Ishikawa (cell line): ENCODE measurements around the gene AKNA.

ENCODE experiments used
- CEBPB ChIP-seq: IDR thresholded peaks from 2 replicates; pipeline ENCODE4 v1.6.1; 2012
- CREB1 ChIP-seq: IDR thresholded peaks from 2 replicates; pipeline ENCODE4 v1.6.1; 2012; ENCODE audit warnings: low read depth
- EGR1 ChIP-seq: IDR thresholded peaks from 2 replicates; pipeline ENCODE4 v1.6.1; 2012
- EP300 ChIP-seq: IDR thresholded peaks from 2 replicates; pipeline ENCODE4 v1.6.1; 2012; ENCODE audit warnings: borderline replicate concordance
- FOXM1 ChIP-seq: IDR thresholded peaks from 2 replicates; pipeline ENCODE4 v1.6.1; 2012; ENCODE audit warnings: low read depth, borderline replicate concordance
- NFIC ChIP-seq: IDR thresholded peaks from 2 replicates; pipeline ENCODE4 v1.6.1; 2012
- RAD21 ChIP-seq: IDR thresholded peaks from 2 replicates; pipeline ENCODE4 v1.6.1; 2012; ENCODE audit warnings: low read depth
- TAF1 ChIP-seq: IDR thresholded peaks from 2 replicates; pipeline ENCODE4 v1.6.1; 2012; ENCODE audit warnings: low read depth, mild to moderate bottlenecking
- TCF12 ChIP-seq: IDR thresholded peaks from 2 replicates; pipeline ENCODE4 v1.6.1; 2012; ENCODE audit warnings: low read depth
- TEAD4 ChIP-seq: IDR thresholded peaks from 2 replicates; pipeline ENCODE4 v1.6.1; 2012
- YY1 ChIP-seq: IDR thresholded peaks from 2 replicates; pipeline ENCODE4 v1.6.1; 2012; ENCODE audit warnings: low read depth
- ZBTB7A ChIP-seq: IDR thresholded peaks from 2 replicates; pipeline ENCODE4 v1.6.1; 2012; ENCODE audit warnings: low read depth
- TF ChIP-seq, protein P1 (sequence below): IDR thresholded peaks from 2 replicates; pipeline ENCODE4 v1.6.1; 2012; ENCODE audit warnings: low read depth, mild to moderate bottlenecking
- TF ChIP-seq, protein P2 (sequence below): IDR thresholded peaks from 2 replicates; pipeline ENCODE4 v1.6.1; 2012
- TF ChIP-seq, protein P3 (sequence below): IDR thresholded peaks from 2 replicates; pipeline ENCODE4 v1.6.1; 2012

AKNA gene

DNA sequence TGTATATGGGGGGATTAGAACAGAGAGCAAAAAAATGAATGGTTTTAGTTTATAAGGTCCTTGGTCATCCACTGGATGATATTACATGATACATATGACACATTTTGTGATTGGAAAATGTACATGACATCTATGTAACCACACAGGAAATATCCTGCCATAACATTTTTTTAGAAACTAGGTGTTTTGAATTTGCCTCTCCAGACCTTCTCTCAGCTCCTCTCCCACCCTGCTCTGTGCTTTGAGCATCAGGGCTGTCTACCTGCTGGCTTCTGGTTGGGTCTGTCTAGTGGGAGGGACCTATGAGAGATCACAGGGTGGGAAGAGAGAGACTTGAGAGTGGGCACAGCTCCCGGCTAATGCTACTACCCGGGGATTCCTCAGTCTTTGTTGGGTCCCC lies 24.4 kb downstream of the AKNA start:
- no peak for TF ChIP-seq NFIC
- no peak for TF ChIP-seq TAF1
- TF ChIP-seq EGR1 = no peak
- TF ChIP-seq, protein P1, sequence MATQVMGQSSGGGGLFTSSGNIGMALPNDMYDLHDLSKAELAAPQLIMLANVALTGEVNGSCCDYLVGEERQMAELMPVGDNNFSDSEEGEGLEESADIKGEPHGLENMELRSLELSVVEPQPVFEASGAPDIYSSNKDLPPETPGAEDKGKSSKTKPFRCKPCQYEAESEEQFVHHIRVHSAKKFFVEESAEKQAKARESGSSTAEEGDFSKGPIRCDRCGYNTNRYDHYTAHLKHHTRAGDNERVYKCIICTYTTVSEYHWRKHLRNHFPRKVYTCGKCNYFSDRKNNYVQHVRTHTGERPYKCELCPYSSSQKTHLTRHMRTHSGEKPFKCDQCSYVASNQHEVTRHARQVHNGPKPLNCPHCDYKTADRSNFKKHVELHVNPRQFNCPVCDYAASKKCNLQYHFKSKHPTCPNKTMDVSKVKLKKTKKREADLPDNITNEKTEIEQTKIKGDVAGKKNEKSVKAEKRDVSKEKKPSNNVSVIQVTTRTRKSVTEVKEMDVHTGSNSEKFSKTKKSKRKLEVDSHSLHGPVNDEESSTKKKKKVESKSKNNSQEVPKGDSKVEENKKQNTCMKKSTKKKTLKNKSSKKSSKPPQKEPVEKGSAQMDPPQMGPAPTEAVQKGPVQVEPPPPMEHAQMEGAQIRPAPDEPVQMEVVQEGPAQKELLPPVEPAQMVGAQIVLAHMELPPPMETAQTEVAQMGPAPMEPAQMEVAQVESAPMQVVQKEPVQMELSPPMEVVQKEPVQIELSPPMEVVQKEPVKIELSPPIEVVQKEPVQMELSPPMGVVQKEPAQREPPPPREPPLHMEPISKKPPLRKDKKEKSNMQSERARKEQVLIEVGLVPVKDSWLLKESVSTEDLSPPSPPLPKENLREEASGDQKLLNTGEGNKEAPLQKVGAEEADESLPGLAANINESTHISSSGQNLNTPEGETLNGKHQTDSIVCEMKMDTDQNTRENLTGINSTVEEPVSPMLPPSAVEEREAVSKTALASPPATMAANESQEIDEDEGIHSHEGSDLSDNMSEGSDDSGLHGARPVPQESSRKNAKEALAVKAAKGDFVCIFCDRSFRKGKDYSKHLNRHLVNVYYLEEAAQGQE = no peak
- TF ChIP-seq ZBTB7A = no peak
- no peak for TF ChIP-seq CEBPB
- no peak for TF ChIP-seq EP300
- TF ChIP-seq, protein P2, sequence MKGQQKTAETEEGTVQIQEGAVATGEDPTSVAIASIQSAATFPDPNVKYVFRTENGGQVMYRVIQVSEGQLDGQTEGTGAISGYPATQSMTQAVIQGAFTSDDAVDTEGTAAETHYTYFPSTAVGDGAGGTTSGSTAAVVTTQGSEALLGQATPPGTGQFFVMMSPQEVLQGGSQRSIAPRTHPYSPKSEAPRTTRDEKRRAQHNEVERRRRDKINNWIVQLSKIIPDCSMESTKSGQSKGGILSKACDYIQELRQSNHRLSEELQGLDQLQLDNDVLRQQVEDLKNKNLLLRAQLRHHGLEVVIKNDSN = no peak
- TF ChIP-seq, protein P3, sequence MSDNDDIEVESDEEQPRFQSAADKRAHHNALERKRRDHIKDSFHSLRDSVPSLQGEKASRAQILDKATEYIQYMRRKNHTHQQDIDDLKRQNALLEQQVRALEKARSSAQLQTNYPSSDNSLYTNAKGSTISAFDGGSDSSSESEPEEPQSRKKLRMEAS = no peak
- TF ChIP-seq TEAD4 = no peak
- TF ChIP-seq YY1 = no peak
- TF ChIP-seq FOXM1 = no peak
- no peak for TF ChIP-seq CREB1
- no peak for TF ChIP-seq RAD21
- no peak for TF ChIP-seq TCF12

DNA sequence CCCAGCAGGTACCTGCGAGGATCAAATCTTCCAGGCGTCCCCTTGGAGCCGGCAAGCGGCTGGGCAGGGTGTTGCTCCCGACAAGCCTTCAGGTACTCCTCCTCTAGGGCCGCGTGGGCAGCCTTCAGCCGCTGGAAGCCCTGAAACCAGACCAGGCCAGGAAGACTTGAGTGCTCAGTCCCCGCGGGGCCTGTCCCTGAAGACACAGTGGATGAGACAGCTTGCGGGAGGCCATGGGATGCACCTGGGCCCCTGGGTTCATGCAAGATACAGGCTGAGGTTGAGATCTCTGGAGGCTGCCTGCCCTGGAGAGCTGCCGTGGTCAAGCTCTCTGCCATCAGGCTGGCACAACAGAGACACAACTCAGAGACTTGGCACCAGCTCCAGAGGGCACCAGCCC lies 25.4 kb downstream of the AKNA start:
- TF ChIP-seq, protein P3 = no peak
- TF ChIP-seq TAF1 (no peak), RAD21 (no peak), TCF12 (no peak), TEAD4 (no peak), EP300 (no peak), EGR1 (no peak), CREB1 (no peak), NFIC (no peak), FOXM1 (no peak), CEBPB (no peak), YY1 (no peak), ZBTB7A (no peak)
- TF ChIP-seq, protein P1 = no peak
- TF ChIP-seq, protein P2 = no peak

DNA sequence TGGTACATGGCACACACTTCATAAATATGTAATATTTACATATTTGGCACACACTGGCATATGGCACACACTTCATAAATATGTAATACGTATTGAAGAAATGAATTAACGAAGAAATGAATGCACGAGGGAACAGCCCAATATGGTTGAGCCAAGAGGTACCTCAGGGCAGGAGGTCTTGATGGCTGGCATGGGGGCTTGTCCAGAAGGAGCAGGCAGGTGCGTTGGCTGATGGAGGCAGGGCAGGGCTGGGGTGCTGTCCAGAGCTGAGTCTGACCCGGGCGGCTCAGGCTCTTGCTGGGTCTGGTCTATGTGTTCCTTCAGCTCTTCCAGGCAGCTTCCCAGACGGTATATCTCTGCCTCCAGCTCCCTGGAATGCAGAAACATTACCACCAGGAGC lies 26.2 kb downstream of the AKNA start:
- TF ChIP-seq, protein P3 = no peak
- TF ChIP-seq, protein P1 = no peak
- TF ChIP-seq RAD21 = no peak
- no peak for TF ChIP-seq TEAD4
- TF ChIP-seq EGR1 = no peak
- no peak for TF ChIP-seq CREB1
- TF ChIP-seq NFIC = no peak

DNA sequence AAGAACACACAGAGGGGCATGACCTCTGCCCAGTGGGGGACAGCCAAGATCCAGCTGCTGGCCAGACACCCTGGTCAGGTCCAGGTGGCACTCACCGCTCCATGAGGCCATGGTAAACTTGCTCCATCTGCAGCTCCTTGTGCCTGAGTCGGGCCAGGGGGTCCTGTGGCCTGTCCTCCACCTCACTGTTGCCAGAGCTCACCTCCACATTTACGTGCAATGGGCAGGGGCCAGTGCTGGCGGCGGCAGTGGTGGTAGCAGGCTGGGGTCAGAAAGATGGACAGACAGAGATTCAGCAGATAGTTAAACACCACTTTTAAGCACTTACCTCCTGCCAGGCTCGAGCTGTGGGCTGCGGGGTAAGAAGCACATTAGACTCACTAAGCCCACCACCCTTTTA lies 28.0 kb downstream of the AKNA start:
- TF ChIP-seq TAF1 = no peak
- TF ChIP-seq, protein P2 = no peak
- TF ChIP-seq EGR1 = no peak
- no peak for TF ChIP-seq EP300
- no peak for TF ChIP-seq RAD21
- TF ChIP-seq TEAD4 = no peak
- TF ChIP-seq, protein P3 = no peak
- TF ChIP-seq NFIC = no peak
- no peak for TF ChIP-seq FOXM1
